Gastrocnemius medialis (tissue), 4 donors: Measurements from ENCODE around the gene HCFC2. TPM values are rescaled to one million over a fixed set of nuclear protein-coding genes. Genes with fewer than 3 reads are reported as not detected.

Experiments
- ATAC-seq, 2 donors: fragments of 150-250 bp; one replicate each; pipeline ENCODE4 v1.9.1; 2016
- DNase-seq, 2 donors: peaks; one replicate each; pipeline ENCODE4 v3.0.0-alpha.2; 2019
- H3K27ac ChIP-seq, 4 donors: fragments of 200-600 bp; sonication (generic); 1 replicate in 1 of 4; 2 replicates in 3 of 4; pipeline ENCODE4 v1.5.1; 2016 to 2018; ENCODE audit warnings: mild to moderate bottlenecking in 2 of 4, moderate library complexity in 1 of 4
- H3K27me3 ChIP-seq, 3 donors: fragments of 200-600 bp; sonication (generic) in 2 of 3; 1 replicate in 1 of 3; 2 replicates in 2 of 3; pipeline versions ENCODE4 v1.5.1 to v1.6.0; 2016 to 2019; ENCODE audit warnings: mild to moderate bottlenecking in 1 of 3, moderate library complexity in 1 of 3
- H3K36me3 ChIP-seq, 2 donors: fragments of 200-600 bp; sonication (generic) in 1 of 2; one replicate each; pipeline ENCODE4 v1.5.1; 2017 to 2018
- H3K4me1 ChIP-seq, 2 donors: fragments of 200-600 bp; sonication (generic) in 1 of 2; one replicate each; pipeline ENCODE4 v1.5.1; 2016 to 2017; ENCODE audit warnings: mild to moderate bottlenecking in 2 of 2
- H3K4me3 ChIP-seq, 4 donors: fragments of 200-600 bp; sonication (generic) in 3 of 4; 1 replicate in 1 of 4; 2 replicates in 3 of 4; pipeline ENCODE4 v1.5.1; 2016 to 2019; ENCODE audit warnings: mild to moderate bottlenecking in 2 of 4
- H3K9me3 ChIP-seq, 3 donors: fragments of 200-600 bp; sonication (generic) in 2 of 3; 1 replicate in 1 of 3; 2 replicates in 2 of 3; pipeline ENCODE4 v1.5.1; 2016 to 2019
- CTCF ChIP-seq, 5 experiments: fragments of 450-650 bp in 3 of 5; fragments of 200-600 bp in 2 of 5; sonication (generic) in 2 of 5; IDR thresholded peaks in 4 of 5; conservative IDR thresholded peaks in 1 of 5; 1 replicate in 4 of 5; 2 replicates in 1 of 5; pipeline ENCODE4 v1.5.1; 2016 to 2019; ENCODE audit warnings: antibody characterized with exemption in 5 of 5, mild to moderate bottlenecking in 3 of 5, moderate library complexity in 3 of 5
- POLR2A ChIP-seq, 2 donors: fragments of 450-650 bp; IDR thresholded peaks; one replicate each; pipeline ENCODE4 v1.6.1; 2017; ENCODE audit warnings: antibody characterized with exemption in 2 of 2, mild to moderate bottlenecking in 2 of 2, moderate library complexity in 2 of 2
- in situ Hi-C, 4 donors: fragments of 200-750 bp; cut with MboI; loops; one replicate each; pipeline versions ENCODE4 v1.15.0 to v1.8.0; 2017; ENCODE audit warnings: low sequenced_read_pairs in 4 of 4
- intact Hi-C: fragments of 100-400 bp; cut with DNase I; formaldehyde crosslinking; loops from one replicate; pipeline ENCODE4 v1.15.1; 2023; ENCODE audit warnings: low total_unique reads
- total RNA-seq, 4 donors: library from RNA; depleted of rRNA; stranded (reverse); fragments of >200 nt; gene quantifications; one replicate each; pipeline versions ENCODE4 v1.1.0 to v1.2.3, GENCODE V29; 2016

The HCFC2 gene
- total RNA-seq, 4 donors from 2014 or later, result 19.4 to 27.7 (median 21.8) TPM

GRCh38 chr12:104055686-104056388 lies 8.5 kb upstream of the HCFC2 start:
- Histone ChIP-seq H3K4me1 (peaks cover 0 to 11% of the 10 kb centered on the region in 2 donors), H3K9me3 (no peaks in the 10 kb centered on the region), H3K27me3 (no peaks in the 10 kb centered on the region), H3K27ac (peak overlapping the region in 1 of 4 donors; percentile 30), H3K4me3 (no peak overlapping the region), H3K36me3 (no peaks in the 10 kb centered on the region)
- DNase-seq (peak; percentile 11 to 46), ATAC-seq (peak; percentile 76 to 78)
- in situ Hi-C loops (loop anchor here in 1 of 4 donors (5.0 kb wide), 1 partner anchor 51 kb away; no protein-coding TSS in a partner anchor), intact Hi-C loops (no loop called here)
- TF ChIP-seq POLR2A (IDR thresholded peaks at IDR 0.05), result no peak
- TF ChIP-seq CTCF (IDR thresholded peaks at IDR 0.05 in 4 of 5, conservative IDR thresholded peaks at IDR 0.05 in 1 of 5), result no peak

GRCh38 chr12:104056419-104056972 lies 7.8 kb upstream of the HCFC2 start:
- H3K4me3 ChIP-seq, result no peak overlapping the region
- TF ChIP-seq POLR2A (IDR thresholded peaks at IDR 0.05) (no peak), CTCF (IDR thresholded peaks at IDR 0.05 in 4 of 5, conservative IDR thresholded peaks at IDR 0.05 in 1 of 5) (no peak)
- no peak for DNase-seq
- H3K9me3 ChIP-seq, result no peaks in the 10 kb centered on the region
- peaks cover 0 to 11% of the 10 kb centered on the region in 2 donors for H3K4me1 ChIP-seq
- no peak for ATAC-seq
- in situ Hi-C loops (loop anchor here in 1 of 4 donors (5.0 kb wide), 1 partner anchor 51 kb away; no protein-coding TSS in a partner anchor), intact Hi-C loops (no loop called here)
- no peaks in the 10 kb centered on the region for H3K27me3 ChIP-seq
- H3K36me3 ChIP-seq, result no peaks in the 10 kb centered on the region
- peak overlapping the region in 1 of 4 donors; percentile 30 for H3K27ac ChIP-seq

GRCh38 chr12:104057771-104058197 lies 6.5 kb upstream of the HCFC2 start:
- no peak for TF ChIP-seq POLR2A (IDR thresholded peaks at IDR 0.05)
- peak in 4 of 5 experiments; percentile 16 to 67 (median 44) for TF ChIP-seq CTCF (IDR thresholded peaks at IDR 0.05 in 4 of 5, conservative IDR thresholded peaks at IDR 0.05 in 1 of 5)
- H3K36me3 ChIP-seq, result no peaks in the 10 kb centered on the region
- H3K4me3 ChIP-seq, result no peak overlapping the region
- no peaks in the 10 kb centered on the region for H3K9me3 ChIP-seq
- peaks cover 0 to 11% of the 10 kb centered on the region in 2 donors for H3K4me1 ChIP-seq
- no peak for DNase-seq
- intact Hi-C loops, result no loop called here
- H3K27ac ChIP-seq, result no peak overlapping the region
- no peak for ATAC-seq
- no peaks in the 10 kb centered on the region for H3K27me3 ChIP-seq
- in situ Hi-C loops, result loop anchor here in 1 of 4 donors (5.0 kb wide), 1 partner anchor 50 kb away; no protein-coding TSS in a partner anchor

GRCh38 chr12:104058802-104059201 lies 5.5 kb upstream of the HCFC2 start:
- ATAC-seq (no peak), DNase-seq (no peak)
- H3K4me1 ChIP-seq, result peaks cover 3 to 16% of the 10 kb centered on the region in 2 donors
- H3K36me3 ChIP-seq, result no peaks in the 10 kb centered on the region
- intact Hi-C loops (no loop called here), in situ Hi-C loops (loop anchor here in 1 of 4 donors (5.0 kb wide), 1 partner anchor 48 kb away; no protein-coding TSS in a partner anchor)
- TF ChIP-seq POLR2A (IDR thresholded peaks at IDR 0.05) (no peak), CTCF (IDR thresholded peaks at IDR 0.05 in 4 of 5, conservative IDR thresholded peaks at IDR 0.05 in 1 of 5) (no peak)
- H3K27ac ChIP-seq, result no peak overlapping the region
- H3K27me3 ChIP-seq, result no peaks in the 10 kb centered on the region
- H3K4me3 ChIP-seq, result no peak overlapping the region
- H3K9me3 ChIP-seq, result no peaks in the 10 kb centered on the region
